ENCODE measurements around the gene FGD1. TPM values are rescaled to one million over a fixed set of nuclear protein-coding genes. Genes with fewer than 3 reads are reported as not detected.
A peak's percentile ranks its signal among the peaks of the same experiment; 100 is the strongest.

FGD1 gene
- total and polyA plus RNA-seq, 12 donors, result 2.9 to 14.2 (median 8.8) TPM

DNA sequence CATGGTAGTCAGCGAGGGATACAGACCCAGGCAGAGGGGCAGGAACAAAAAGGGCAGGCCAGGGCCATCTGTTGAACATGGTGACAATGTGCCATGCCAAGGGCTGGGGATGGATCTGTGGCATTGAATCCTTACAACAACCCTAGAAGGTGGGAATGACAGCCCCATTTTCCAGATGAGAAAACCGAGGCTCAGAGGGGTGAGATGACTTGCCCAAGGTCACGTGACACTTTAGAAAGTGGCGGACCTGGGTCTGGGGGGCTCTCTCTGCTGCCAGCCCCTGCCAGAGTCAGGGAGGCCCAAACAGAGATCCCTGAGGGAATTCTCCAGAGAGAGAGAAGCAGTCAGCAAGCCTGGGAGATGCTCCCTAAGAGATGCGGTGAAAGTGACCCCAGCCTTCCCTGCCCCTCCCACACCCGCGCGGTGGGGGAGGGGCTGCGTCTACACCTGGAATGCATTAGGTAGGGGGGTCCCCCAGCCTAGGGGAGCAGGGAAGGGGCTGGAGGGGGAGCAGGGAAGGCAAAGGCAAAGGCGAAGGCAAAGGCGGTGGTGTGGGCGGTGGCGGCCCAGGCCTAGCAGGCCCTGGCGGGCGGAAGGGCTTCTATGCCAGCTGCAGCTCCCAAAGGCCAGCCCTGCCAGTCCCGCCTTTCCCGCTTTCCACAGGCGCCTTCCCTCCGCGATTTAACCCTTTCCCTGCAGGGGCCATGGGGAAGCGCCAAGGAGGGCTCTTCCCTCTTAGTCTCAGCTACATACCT is 13.0 kb downstream of the FGD1 start:
- 24 to 61% (median 43%) methylated on average over 13 to 21 of the region's 21 CpGs for WGBS, 4 donors
- TF ChIP-seq, protein P1, sequence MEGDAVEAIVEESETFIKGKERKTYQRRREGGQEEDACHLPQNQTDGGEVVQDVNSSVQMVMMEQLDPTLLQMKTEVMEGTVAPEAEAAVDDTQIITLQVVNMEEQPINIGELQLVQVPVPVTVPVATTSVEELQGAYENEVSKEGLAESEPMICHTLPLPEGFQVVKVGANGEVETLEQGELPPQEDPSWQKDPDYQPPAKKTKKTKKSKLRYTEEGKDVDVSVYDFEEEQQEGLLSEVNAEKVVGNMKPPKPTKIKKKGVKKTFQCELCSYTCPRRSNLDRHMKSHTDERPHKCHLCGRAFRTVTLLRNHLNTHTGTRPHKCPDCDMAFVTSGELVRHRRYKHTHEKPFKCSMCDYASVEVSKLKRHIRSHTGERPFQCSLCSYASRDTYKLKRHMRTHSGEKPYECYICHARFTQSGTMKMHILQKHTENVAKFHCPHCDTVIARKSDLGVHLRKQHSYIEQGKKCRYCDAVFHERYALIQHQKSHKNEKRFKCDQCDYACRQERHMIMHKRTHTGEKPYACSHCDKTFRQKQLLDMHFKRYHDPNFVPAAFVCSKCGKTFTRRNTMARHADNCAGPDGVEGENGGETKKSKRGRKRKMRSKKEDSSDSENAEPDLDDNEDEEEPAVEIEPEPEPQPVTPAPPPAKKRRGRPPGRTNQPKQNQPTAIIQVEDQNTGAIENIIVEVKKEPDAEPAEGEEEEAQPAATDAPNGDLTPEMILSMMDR (IDR thresholded peaks at IDR 0.05), result no peak
- TF ChIP-seq POLR2A (IDR thresholded peaks at IDR 0.05), result no peak
- intact Hi-C loops (cut with DNase I), result no loop called here
- no peaks in the 10 kb centered on the region for H3K4me1 ChIP-seq (replicated peaks in 1 of 2)
- no peaks in the 10 kb centered on the region for H3K36me3 ChIP-seq (replicated peaks in 1 of 2)
- no peaks in the 10 kb centered on the region for H3K9me3 ChIP-seq (replicated peaks in 1 of 3)
- H3K27me3 ChIP-seq, result no peaks in the 10 kb centered on the region
- DNase-seq, result peak in 2 of 7 donors; percentile 13 to 21
- no peak overlapping the region for H3K4me3 ChIP-seq
- peak overlapping the region in 2 of 5 donors; percentile 44 to 55 for H3K27ac ChIP-seq

DNA sequence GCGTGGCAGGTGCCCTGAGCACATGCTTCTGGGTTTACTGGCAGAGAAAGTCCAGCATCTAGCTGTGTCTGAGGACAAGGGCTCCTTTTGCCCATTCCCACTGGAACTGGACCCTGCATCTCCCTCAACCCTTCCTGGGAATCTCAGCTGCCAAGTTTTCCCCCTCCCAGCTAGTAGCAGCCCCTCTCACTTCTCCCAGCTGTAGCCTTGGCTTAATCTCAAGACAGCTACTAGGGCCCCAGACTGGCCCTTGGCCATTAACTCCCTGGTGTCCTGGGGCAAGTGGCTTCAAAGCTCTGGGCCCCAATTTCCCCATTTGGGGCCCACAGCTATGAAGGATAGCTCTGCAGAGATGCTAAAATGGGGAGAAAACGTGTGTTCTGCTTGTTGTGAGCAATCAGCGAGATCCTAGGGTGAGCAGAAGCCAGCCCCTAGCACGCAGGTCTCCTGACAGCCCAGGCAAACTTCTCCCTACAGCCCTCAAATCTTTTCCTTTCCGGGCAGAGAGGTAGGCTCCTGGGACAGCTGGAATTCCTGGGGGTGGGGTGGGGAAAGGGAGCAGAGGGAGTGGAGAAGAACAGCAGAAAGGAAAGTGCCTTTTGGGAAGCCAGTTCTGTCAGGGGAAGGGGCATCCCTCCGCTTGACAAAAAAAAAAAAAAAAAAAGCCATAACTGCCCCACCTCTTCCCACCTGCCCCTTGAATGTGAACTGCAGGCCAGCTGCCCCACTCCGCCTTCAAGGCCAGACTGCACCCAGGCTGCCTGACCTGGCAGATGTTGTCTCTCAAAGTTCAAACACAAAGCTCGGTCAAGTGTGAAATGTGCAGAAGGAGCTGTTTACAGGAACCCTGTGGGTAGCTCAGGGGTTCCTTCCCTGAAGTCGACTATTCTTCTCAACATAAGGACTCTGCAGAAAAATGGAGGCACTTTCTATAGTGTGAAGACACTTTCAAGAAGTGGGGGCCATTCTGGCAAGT is 16.6 kb downstream of the FGD1 start:
- Histone ChIP-seq H3K9me3 (replicated peaks in 1 of 3) (no peaks in the 10 kb centered on the region), H3K4me1 (replicated peaks in 1 of 2) (no peaks in the 10 kb centered on the region), H3K36me3 (replicated peaks in 1 of 2) (no peaks in the 10 kb centered on the region), H3K4me3 (no peak overlapping the region), H3K27ac (peak overlapping the region in 1 of 5 donors; percentile 4), H3K27me3 (no peaks in the 10 kb centered on the region)
- intact Hi-C loops (cut with DNase I), result no loop called here
- no peak for DNase-seq
- WGBS, 4 donors, result 38 to 57% (median 49%) methylated on average over 6 to 9 of the region's 9 CpGs
- no peak for TF ChIP-seq POLR2A (IDR thresholded peaks at IDR 0.05)
- TF ChIP-seq, protein P1 (IDR thresholded peaks at IDR 0.05), result no peak

DNA sequence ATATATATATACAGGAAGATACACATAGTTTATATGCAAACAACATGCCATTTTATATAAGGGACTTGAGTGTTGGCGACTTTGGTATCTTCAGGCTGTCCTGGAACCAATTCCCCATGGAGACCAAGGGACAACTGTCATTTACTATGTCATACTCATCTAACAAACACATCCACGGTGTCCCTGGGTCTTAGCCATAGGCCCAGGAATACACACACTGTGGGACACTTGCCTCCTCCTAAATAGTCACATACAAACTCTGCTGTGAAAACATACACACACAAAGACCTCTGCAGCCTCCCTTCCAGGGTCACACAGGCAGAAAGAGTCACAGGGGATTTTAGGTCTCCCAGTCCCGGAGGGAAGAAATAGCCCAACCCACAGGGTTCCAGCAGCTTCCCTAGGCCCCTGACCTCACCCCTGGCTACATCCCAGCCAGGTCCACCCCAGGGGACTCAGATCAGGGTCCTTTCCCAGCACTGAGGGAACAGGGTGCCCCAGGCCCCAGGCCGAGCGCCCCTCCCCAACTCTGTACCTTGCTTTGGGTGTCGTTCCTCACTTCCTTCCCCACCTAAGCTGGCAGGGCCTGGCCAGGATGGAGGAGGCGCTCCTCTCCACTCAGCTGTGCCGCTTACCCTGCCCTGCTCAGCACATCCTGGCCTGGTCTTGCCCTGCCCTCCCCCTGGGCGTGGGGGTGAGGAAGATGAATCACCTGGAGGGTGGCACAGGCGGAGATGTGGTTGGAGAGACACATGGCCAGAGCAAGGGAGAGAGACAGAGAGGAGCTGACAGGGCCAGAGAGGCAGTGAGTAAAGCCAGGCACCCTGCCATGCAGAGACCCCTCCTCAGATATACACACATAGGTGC is 21.8 kb downstream of the FGD1 start:
- 65 to 79% (median 77%) methylated on average over 3 to 10 of the region's 10 CpGs for WGBS, 4 donors
- intact Hi-C loops (cut with DNase I), result no loop called here

More for the DNA sequence above, 21.8 kb downstream of the FGD1 start:
- Histone ChIP-seq H3K27me3 (no peaks in the 10 kb centered on the region), H3K36me3 (replicated peaks in 1 of 2) (no peaks in the 10 kb centered on the region), H3K9me3 (replicated peaks in 1 of 3) (no peaks in the 10 kb centered on the region), H3K27ac (no peak overlapping the region), H3K4me1 (replicated peaks in 1 of 2) (no peaks in the 10 kb centered on the region), H3K4me3 (no peak overlapping the region)
- no peak for TF ChIP-seq POLR2A (IDR thresholded peaks at IDR 0.05)
- TF ChIP-seq, protein P1 (IDR thresholded peaks at IDR 0.05), result no peak
- DNase-seq, result peak in 1 of 7 donors; percentile 23
